GM18867 (cell line): ENCODE data around the gene DUSP1.

ENCODE experiments used
- ATAC-seq: cut with Tn5 transposase; IDR thresholded peaks from one replicate; pipeline ENCODE4 v1.9.1; 2021; ENCODE audit warnings: mild to moderate bottlenecking, moderate library complexity; ENCODE audit not compliant: unreplicated experiment

The DUSP1 gene

DNA sequence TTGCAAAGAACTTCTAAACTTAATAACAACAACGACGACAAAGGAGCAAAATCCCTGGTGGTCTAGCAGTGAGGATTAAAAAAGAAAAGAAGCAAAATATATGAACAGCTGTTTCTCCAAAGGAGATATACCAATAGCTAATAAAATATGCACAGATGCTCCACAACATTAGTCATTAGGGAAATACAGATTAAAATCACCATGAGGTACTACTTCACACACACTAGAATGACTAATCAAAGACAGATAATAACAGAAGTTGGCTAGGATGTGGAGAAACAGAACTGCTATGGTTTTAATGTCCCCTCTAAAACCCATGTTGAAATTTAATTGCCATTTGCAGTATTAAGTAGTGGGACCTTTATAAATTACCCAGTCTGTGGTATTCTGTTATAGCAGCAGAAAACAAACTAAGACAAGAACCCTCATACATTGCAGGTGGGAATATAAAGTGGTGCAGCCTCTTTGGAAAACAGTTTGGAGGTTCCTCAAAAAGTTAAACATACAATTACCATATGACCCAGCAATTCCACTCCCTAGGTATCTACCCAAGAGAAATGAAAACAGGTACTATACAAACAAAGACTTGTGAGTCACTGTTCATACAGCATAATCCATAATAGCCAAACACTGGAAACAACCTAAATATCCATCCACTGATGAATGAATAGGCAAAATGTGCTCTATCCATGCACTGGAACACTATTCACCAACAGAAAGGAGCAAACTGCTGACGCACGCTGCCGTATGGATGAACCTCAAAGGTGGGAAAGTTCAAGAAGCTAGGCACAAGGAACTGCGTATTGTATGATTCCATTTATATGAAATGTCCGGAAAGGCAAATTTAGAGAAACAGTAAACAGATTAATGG is 11.4 kb upstream of the DUSP1 start:
- no peak for ATAC-seq

DNA sequence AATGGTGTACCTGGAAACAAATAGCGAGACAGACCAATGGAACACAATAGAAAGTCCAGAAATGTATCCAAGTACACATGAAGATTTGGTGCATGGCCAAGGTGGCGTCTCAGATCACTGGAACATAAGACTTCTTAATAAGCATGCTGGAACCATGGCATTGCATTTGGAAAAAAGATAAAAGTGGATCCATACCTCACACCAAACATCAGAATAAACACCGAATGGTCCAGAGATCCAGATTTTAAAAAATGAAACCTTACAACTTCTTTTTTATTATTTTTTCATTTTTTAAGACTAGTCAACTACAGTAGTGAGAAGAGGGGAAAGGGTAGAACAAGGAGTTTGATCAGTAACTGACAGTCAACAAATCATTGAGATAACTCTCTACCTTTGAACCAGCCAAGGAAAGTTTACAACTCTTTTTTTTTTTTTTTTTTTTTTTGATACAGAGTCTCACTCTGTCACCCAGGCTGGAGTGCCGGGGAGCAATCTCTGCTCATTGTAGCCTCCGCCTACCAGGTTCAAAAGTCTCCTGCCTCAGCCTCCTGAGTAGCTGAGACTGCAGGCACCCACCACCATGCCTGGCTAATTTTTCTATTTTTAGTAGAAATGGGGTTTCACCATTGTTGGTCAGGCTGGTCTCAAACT is 8.8 kb upstream of the DUSP1 start:
- ATAC-seq, result no peak

DNA sequence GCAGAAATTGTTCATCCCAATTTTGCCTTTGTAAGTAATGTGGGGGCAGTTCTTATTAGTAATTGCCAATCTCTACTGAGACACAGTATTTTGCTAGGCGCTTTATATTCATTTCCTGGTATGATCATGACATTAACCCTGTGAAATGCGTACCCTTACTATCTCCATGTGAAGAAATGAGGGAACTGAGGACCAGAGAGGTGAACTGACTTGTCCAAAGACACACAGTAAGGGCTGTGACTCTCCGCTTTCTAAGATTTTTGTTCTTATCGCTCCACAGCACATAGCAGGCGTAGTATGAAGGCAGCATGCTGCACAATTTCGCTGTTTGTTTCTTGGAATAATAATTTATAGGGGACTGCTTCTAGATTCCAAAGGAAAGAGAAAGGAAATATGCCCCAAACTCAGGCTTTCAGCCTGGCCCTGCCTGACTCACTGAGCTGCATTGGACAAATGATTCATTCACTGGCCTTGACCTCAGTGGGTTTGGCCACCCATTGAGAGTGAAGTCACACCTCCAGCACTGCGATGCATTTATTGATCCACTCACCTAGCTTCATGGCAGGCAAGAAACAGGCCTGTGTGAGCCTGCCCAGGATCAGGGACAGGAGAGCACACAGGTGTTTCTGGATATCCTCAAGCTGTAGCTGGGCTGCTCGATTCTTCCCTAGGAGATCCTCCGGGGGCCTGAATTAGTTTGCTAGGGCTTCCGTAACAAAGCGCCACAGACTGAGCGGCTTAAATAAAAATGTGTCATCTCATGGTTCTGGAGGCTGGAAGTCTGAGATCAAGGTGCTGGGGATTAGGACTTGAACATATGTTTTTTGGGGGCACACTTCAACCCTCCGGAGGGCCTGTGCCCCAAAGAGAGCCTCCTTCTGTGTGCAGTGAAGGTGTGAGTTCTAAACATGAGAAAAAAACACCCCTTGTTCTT is 7.2 kb upstream of the DUSP1 start:
- ATAC-seq, result peak; percentile 27

DNA sequence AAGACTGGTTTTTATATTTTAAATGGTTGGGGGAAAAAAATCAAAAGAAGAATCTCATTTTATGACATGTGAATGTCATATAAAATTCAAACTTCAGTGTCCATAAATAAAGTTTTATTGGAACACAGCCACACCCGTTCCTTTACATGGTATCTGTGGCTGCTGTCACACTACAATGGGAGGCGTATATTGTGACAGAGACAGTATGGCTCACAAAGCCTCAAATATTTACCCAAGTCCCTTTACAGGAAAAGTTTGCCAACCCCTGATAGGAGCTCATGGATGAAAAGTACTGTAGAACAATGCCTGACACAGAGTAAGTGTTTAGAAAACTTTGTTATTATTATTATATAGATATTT is 5.2 kb upstream of the DUSP1 start:
- ATAC-seq, result no peak

DNA sequence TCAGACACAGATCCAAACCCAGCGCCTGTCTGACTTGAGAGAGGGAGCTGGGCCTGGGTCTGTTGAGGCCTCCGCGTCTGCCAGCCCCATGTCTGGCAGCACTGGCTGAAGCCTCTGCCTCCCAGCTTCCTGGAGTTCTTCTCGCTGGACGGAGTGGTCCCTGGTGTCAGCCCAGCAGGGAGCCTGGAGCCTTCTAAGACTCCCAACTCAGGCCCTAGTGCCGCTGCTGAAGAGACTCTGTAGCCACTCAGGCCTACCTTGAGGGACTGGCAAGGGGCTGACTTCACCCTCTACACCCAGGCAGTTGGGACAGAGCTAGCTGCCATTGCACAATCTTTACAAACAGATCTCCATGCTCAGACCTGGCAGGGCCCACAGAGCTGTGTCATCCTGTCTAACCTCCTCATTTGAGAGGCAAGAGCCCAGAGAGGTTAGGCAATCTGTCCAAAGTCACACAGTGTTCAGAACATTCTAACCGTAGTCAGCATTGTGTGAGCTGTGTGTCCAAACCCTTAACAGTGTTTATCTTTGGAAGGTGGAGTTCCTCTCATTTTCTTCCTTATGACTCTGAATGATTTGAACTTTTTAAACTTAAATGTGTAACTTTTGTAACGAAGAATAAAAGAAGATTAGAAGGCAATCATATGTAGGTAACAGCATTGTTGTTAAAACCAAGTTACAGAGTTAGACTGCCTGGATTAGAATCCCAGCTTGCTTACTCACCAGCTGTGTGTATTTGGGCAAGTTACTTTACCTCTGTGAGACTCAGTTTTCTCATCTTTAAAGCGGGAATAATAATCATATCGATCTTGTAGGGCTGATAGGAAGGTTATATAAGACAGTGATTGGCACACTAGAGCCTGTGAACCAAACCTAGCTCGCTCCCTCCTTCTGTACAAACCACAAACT is 4.6 kb upstream of the DUSP1 start:
- ATAC-seq, result no peak

DNA sequence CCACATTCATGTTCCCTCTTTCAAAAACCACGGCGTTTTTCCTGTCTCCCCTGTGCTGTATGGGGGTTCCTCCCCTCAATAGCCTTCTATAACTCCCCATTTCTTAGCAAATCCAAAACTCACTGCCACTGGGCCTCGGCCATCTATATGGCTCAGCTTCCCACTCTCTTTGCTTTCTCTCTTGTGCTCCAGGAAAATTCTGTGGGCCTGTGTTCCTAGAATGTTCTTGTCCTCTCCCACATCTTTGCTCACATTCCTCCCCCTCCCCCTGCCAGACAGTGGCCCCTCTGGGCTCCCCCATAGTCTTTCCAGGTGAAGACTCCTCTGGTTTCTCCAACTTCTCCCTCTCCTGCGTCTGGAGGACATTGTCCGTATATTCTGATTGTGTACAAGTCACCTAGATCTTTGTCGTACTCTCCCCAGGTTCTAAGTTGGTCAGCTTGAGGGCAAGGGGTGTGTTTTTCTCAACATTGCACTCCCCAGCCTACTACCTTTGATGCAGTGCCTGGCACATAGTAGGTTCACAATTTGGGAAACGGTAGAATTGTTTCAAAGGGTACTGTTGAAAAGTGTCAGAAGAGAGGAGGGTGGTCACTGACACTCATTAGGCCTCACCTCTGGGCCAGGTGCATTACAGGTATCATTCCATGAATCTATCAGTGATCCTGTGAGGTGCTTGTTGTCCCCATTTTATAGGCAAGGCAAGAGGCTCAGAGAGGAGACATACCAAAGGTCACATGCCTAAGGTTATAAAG is 3.7 kb upstream of the DUSP1 start:
- no peak for ATAC-seq

DNA sequence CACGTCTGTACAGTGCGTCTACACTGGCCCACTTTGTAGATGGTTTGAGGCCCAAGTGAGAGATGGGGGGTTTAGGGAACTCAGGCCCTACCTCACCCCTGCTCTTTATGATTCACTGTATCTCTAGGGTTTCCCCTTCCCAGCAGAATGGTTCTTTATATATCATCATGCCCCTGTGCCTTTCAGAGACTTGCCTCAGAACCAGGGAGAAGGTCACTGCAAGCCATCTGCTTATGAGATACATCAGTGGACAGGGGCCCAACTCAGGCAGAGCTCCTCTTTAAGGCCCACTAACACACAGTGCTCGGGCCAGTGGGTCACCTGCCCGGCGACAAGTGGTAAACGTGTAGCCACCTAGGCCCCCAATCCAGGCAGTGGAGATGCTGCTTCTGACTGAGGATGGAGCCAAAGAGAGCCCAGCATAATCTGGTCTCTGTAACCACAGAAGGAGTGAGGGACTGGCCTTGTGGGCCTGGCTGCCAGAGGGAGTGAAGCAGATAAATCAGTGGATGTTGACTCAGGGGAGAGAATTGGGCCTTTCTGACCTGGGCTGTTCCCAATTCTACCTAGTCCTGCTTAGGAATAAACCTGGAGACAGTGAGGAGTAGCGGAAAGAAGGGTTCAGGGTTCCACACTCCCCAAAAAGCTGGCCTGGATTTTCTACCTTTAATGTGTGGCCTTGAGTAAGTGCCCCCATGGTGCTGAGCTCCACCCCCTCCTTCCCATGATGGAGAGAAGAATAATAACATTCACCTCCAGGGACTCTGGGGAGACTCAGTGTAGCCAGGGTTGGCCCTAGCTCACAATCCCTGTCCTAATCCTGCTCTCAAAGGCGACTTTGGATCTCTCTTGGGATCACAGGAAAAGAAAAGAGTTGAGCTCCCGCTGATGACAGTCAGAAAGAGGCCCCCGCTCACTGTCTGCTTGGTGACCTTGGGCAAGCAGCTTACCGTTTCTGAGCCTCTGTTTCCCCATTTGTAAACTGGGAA is 2.8 kb upstream of the DUSP1 start:
- no peak for ATAC-seq

DNA sequence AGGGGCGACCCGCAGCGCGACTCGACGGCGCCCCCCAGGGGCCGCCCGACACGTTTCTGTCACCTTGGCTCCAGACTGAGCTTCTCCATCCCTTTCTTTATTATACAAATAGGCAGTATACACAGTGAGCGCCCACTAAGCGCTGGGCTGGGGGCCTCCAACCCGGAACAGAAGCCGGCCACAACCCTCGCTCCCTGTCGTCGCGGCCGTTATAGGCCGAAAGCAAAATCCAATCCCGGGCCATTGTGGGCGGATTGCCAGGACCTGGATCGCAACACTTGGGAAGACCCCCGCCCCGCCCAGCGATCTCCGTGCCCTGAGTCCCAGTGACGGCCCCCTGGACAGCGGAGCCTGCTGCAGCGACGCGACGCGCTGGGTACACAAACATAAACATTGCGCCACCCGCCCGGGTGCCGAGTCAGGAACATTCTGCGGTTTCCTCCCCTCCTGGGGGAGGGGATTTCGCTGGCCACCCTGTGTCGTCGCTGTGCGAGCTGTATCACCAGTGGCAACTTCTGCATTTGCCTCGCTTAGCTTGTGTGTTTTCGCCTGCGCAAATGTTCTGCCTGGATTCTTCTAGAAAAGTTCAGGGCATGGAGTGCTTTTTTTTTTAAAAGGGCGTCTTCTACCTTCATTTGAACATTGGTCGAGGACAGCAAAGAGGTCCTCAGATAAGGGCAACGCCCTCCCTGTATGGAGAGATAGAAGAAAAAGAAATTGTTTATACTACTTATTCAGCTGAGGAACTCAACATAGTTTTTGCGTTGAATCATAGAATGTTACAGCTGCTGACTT is 1.3 kb upstream of the DUSP1 start:
- ATAC-seq, result peak; percentile 30

DNA sequence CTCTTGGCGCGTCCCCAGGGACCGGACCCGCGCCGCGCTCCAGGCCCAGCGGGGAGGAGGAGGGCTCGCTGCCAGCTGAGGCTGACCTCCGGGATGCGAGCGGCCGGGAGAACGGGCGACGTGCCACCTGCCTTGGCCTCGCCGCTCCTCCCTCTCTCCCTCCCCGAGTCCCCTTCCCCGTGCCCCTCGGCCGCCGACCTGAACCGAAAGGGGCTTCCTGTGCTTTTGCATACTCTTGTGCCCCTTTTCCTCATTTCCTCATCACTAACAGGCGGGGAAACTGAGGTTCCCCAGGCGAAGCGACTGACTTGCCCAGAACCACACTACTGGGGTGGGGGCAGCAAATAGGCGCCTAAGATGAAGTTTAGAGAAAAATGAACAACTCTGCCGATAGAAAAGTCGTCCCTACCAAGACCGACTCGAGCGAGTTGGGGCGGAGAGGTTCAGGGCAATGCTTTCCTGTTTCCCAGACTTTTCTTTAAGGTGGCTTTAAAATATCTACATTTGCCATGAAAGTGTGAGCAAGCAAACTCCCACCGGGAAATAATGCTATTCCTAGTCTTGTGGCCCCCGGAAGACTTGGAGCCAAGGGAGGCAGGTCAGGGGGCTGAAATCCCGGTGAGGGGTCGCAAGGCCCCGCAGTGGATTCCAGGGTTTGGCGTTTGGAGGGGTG is 580 bp upstream of the DUSP1 start:
- no peak for ATAC-seq

DNA sequence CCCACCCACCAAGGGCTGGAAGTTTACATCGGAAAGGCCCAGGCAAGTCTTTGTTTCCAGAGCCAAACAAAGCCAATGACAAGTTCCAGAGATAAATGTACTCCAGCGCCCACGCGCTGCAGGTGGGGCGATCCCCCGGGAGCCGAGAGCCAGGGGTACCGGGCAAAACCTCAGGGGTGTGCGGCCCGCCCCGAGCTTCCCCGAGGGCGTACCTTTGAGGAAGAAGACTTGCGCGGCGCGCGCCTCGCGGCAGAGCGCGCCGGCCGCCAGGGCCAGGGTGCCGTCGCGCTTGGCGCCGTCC is 671 bp downstream of the DUSP1 start:
- no peak for ATAC-seq

DNA sequence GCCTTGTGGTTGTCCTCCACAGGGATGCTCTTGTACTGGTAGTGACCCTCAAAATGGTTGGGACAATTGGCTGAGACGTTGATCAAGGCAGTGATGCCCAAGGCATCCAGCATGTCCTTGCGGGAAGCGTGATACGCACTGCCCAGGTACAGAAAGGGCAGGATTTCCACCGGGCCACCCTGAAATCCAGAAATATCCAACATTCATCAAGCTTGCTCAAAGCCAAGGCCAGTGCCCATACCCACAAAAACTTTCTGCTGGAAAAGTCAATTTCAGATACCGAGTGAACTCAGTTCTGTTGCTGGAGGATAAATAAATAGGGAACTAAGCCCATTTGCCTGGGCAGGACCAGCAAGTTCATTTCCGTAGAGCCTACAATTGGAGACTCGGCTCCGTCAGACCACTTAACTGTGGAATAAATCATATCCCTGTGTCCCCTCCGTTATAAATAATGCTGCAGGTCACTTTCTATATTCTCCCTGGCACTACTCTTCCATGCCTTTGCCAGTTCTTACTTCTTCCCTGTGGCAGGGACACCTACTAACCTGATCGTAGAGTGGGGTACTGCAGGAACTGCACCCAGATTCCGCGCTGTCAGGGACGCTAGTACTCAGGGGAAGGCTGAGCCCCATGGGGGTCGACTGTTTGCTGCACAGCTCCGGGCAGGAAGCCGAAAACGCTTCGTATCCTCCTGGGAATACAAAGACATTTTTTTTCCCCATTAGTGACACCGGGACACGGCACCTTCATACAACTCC is 1.2 kb downstream of the DUSP1 start:
- no peak for ATAC-seq

DNA sequence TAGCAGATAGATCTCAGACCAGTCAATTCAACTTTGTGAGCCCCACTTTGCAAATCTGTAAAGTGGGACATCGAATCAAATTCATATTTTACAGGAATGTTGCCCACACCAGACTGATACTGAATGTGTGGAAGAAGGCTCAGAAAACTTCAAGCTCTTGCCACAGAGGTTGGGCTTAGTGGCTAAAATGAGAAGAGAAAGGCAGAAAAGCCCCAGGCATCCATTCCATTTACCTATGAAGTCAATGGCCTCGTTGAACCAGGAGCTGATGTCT is 1.7 kb downstream of the DUSP1 start:
- ATAC-seq, result no peak

DNA sequence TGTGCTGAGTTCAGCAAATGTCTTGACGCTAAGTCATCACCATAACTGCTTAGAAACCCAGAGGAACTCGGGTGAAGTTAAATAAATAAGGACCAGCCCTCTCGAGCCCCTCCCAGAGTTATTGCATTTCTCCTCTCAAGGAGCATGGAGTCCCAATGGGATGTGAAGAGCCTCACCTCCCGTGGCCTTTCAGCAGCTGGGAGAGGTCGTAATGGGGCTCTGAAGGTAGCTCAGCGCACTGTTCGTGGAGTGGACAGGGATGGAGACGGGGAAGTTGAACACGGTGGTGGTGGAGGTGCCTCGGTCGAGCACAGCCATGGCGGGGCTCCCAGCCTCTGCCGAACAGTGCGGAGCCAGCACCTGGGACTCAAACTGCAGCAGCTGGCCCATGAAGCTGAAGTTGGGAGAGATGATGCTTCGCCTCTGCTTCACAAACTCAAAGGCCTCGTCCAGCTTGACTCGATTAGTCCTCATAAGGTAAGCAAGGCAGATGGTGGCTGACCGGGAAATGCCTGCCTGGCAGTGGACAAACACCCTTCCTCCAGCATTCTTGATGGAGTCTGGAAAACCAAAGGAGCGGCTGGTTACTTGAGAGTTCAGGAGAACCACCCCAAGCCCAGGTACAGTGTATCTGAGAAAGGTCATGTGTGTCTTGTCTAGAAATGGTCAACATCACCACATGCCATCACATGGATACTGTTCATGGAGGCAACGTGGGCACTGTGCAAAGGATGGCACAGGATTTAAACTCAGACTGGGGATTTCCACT is 2.2 kb downstream of the DUSP1 start:
- no peak for ATAC-seq

DNA sequence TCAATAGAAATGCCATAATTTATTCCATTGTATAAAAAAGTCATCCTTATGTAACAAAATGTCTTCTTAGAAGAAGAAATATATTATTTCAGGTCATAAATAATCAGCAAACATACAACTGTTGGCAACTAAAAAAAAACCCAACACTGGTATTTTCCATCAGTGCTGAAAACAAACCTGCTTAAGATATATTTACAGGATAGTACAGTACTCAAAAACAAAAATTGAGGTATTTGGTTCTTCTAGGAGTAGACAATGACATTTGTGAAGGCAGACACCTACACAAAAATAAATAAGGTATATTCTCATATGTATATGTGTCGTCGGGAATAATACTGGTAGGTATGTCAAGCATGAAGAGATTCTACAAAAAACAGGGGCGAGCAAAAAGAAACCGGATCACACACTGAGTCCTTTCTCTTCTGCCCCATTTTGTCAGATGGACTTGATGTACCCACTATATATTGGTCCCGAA is 2.9 kb downstream of the DUSP1 start:
- ATAC-seq, result no peak

DNA sequence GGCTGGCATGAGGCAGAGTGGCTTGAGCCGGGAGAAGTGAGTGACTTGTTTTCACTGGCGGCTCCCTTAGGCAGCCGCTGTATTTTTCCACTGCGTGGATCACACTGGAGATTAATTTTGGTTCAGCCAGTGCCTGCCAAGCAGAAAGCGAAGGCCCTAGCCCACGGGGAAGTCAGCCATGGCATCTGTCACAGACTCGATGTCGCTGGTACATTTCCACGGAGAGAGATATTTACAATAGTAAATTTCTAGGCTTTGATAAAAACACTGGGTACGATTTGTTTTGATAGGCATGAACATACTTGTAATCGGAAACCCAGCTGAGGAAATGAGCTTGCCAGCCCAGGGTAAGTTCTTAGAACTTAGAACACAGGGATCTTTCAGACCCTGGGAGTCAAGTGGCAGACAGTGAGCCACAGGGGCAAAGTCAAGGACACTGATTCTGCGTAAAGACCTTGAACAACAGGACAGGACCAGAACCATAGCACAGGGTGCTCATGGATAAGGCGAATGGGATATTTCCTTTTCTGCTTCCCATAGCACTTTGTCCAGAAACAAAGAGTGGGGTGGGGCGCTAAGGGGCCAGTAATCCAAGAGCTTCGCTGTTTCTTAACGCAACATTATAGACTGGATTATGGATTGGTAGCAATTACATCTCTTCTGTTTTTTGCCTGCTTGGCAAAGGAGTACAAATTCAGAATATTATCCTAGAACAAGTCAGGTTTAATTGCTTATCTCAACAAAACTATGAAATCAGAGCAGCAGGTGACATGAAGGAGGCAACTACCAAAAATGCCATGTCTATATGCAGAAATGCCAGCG is 4.5 kb downstream of the DUSP1 start:
- ATAC-seq, result no peak
